NK-92 (cell line): Measurements from ENCODE around the gene BCL11B.

Experiments
- DNase-seq: peaks from one replicate; lab custom pipeline; 2025; ENCODE audit not compliant: unreplicated experiment; lab: John Stamatoyannopoulos, UW

BCL11B gene

GRCh38 chr14:99185436-99186068 is 86.4 kb downstream of the BCL11B start:
- no peak for DNase-seq

DNA sequence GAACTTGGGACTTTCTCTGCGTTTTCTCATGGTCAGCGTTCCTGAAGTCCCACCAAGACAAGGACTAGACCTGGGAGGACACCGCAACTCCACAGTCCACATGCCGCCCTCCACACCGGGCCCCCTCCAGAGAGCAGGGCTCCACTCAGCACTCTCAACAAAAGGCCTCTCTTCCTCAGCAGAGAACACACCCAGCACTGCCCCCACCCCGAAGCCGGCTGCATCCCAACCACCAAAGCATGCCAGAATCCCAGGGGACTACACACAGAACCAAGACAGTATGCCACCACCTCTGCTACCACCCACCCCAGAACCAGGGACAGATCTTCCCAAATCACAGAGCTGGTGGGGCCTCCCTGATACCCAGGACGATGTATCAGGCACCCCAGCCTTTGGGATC is 88.3 kb downstream of the BCL11B start:
- DNase-seq = no peak

GRCh38 chr14:99183311-99183710 is 88.7 kb downstream of the BCL11B start:
- DNase-seq = no peak

DNA sequence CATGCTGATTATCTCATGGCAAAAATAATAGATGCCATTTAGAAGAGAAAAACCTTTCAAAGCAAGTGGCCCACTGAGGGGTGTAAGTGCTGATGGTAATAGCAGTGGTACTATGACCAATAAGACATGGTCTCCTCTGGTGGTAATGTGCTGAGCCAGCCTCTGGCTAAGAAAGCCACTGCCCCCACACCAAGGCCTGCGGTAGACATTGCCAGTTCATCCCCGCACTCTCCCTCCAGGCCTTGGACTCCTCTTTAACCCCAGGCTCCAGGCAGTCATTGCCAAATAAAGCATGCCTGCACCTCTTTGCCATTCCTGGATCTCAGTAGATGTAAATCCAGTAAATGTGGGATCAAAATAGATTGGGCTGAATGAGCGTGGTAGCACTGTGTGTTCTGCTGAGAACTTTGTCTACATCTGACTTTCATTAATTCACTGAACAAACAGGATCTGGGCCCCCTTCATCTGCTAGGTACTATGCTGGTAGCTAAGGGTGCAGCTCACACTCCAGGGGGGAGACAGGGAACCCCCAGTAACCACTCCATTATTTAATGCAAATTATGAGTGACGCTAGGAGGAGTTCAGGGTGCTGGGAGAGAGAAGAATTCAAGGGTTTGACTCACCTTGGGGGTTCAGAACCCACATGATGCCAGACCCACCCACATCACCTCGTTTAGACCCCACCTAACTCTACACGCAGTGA is 89.3 kb downstream of the BCL11B start:
- DNase-seq = no peak

DNA sequence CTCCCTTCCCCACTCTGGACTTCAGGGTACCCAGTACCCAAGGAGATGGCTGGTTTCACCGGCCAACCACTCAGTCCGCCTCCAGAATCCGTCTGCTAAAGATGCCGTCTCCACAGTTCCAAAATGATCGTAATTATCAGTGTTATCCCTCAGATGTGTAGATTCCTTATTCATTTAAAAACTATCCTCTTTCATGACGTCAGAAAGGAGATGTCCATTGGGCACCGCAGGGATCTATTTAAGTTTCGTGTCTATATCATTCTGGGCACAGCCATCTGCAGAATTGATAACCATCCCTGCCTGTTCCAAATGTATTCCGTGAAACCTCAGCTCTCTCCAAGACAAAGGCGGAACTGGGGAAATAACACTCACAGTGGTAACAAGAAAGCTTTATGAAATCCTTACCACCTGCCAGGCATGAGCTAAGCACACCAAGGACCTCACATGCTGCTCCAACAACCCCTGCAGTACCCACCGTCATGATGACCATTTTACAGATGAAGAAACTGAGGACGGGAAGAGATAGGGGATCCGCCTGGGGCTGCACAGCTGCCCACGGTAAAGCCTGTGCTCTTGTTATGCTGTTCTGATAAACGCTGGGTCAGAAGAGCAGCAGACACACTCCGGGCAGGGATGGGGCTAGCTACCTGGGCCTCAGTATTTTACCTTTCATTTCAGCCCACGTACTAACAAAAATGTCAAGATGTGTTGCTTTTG is 90.0 kb downstream of the BCL11B start:
- DNase-seq = no peak

DNA sequence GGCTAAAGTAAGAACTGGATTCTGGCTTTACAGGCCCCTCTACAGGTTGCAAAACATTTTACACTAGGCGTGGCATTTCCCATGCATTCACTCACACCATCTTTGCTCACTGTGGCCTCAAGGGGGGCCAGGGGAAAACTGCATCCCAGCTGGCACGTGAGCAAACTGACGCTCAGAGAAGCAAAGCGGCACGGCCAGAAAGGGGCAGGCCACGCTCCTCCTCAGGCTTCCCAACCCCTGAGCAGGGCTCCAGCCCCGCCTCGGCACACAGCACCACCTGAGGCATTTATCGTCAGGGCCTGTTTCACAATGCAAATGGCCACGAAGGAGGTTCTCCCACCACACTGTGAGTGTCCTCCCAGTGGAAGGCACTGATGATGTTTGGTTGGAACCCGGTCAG is 90.8 kb downstream of the BCL11B start:
- no peak for DNase-seq

- DNase-seq = no peak
Measured at GRCh38 chr14:99179946-99180345, 92.1 kb downstream of the BCL11B start.

GRCh38 chr14:99179506-99179905 is 92.5 kb downstream of the BCL11B start:
- no peak for DNase-seq

GRCh38 chr14:99177886-99178835 is 93.8 kb downstream of the BCL11B start:
- DNase-seq = no peak

GRCh38 chr14:99177046-99177655 is 94.8 kb downstream of the BCL11B start:
- DNase-seq = no peak

DNA sequence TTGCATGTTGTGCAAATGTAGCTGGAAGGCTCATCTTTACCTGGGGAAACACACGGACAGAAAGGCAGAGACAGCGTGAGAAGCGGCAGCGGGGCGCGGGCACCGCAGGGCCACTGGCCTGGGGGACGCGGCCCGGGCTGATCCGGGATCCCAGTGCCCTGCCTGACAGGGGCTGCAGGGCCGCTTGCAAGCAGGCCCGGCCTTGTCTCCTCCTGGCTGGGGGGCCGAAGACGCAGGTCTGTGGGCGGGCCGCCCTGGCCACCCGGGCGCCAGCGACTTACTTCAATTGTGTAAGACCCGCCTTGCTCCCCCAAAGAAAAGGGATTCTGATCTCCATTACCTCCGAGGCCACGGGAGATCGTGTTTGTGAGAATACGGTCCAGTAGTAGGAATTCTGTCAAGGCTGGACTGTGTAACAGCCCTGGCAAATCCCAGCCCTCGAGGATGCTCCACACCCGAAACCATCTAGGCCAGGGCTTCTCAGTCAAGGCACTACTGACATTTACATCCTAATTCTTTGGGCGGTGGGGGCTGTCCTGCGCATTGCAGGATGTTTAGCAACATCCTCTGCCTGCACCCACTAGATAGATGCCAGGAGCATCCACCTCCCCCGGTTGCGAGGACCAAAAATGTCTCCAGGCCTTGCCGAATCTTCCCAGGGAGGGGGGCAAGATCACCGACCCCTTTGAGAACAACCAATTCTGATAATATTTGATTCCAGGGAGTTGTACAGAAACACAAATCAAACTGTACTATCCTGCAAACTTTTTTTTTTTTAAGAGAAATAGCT is 95.6 kb downstream of the BCL11B start:
- DNase-seq = no peak

- no peak for DNase-seq
Measured at GRCh38 chr14:99175331-99176155, 96.5 kb downstream of the BCL11B start.

DNA sequence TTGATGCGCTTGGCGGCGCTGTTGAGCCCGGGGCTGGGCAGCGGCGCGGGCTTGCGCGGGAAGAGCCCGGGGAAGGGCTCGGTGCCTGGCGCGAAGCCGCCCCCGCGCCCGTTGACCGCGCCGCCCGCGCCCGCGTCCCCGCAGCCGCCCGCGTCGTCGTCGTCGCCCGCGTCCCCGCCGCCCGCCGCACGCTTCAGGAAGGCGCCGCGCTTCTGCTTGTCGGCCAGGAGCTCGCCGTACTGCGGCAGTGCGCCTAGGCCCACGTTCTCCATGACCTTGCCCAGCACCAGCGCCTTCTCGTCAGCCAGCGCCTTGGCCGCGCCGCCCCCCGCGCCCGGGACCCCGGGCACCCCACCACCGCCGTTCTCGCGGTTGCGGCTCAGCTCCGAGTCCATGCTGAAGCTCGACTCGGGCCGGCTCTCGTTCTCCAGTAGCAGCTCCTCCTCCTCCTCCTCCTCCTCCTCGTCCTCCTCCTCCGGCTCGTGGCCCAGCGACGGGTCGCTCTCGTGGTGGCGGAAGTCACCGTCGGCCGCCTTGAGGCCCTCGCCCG is 97.2 kb downstream of the BCL11B start:
- no peak for DNase-seq

- no peak for DNase-seq
Measured at GRCh38 chr14:99174081-99174769, 97.8 kb downstream of the BCL11B start.

DNA sequence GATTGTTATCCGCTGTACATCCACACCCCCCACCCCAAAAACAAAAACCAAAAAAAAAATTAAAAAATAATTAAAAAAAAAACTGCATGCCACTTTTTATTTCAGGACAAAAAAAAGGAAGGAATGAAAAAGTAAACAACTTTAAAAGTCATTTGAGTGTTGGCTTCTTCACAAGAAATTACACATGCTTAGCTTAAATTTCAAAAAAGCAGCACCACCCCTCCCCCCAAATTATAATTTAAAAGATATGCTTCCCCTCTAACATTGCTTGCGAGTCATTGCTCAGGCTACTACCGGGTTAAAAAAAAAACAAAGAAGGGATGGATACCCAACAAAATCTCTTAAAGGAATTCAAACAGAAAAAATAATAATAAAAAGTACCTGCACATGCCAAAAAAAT is 98.5 kb downstream of the BCL11B start:
- no peak for DNase-seq

DNA sequence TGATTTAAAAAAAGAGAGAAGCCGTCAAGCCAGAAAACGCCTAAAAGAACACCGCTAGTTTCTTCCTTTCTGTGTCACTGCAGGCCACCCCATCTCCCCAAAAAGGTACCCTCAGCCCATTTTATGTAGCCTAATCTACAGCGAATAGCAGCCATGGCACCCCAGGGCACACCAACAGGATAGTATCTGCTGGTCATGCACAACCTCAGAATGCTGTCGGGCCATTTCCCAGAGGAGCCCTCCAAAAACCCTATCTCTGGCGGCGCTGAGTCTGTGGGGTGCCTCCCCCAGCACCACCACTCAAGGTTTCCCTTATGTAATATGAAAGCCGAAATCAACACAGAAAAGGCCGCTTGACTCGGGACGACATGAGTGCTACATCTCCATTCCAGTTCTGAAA is 98.9 kb downstream of the BCL11B start:
- no peak for DNase-seq

DNA sequence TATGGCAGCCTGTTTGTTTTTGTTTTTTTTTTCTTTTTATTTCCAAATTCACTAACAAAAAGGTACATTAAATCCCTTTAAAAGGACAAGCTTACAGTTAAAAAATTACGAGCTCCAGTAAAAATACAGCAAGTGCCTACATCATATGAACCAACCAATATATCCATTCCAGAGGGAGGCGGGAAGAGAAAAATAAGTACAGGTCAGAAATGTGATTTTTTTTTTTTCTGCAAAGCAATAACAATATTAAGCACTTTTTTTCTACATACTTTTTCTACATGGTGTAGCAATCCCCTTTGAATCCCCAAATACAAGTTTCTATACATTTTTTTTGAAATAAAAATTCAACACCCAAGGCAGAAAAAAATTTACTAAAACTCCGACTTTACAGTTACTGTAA is 100.6 kb downstream of the BCL11B start:
- no peak for DNase-seq

- DNase-seq = no peak
Measured at GRCh38 chr14:99169776-99170356, 102.1 kb downstream of the BCL11B start.
